HG03135 (cell line): ENCODE results near the gene DDX18.
"Not testable (repeated sequence)": the region's sequence is repeated elsewhere in the genome, so short reads cannot be mapped to it uniquely, and the experiment has no call there.

ENCODE experiments used
- ATAC-seq: cut with Tn5 transposase; IDR thresholded peaks from one replicate; pipeline ENCODE4 v1.9.1; 2021; ENCODE audit warnings: mild to moderate bottlenecking, moderate library complexity; ENCODE audit not compliant: unreplicated experiment

DDX18 gene

GRCh38 chr2:117814417-117815264, at the start of gene DDX18:
Gene DDX18, plus strand, starts transcription at chr2:117814691. Its CDS starts 87 bp downstream, at chr2:117814778.
- peak; percentile 96 for ATAC-seq

GRCh38 chr2:117770730-117771129, 43.8 kb upstream of the DDX18 start:
- no peak for ATAC-seq

- ATAC-seq: no peak
Measured at GRCh38 chr2:117771969-117772630, 42.4 kb upstream of the DDX18 start.

DNA sequence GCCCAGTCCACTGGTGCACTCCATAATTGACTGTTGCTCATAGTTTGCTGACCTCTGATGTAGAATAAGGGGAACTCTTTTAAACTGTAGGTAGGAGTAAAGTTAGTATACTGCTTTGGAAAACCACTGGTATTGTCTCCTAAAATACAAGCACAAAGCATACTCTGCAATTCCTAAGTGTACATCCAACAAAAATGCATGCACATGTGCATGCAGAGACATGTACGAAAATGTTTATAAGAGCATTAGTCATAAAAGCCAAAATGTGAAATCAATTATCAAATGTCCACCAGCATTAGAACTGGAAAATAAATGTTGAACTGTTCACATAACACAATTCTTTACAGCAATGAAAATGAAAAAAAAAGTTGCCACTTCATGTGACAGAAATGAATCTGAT, 39.8 kb upstream of the DDX18 start:
- ATAC-seq: no peak

- no peak for ATAC-seq
Measured at GRCh38 chr2:117775703-117776219, 38.7 kb upstream of the DDX18 start.

- no peak for ATAC-seq
Measured at GRCh38 chr2:117776888-117777287, 37.6 kb upstream of the DDX18 start.

- ATAC-seq: peak; percentile 60
Measured at GRCh38 chr2:117785740-117786139, 28.8 kb upstream of the DDX18 start.

DNA sequence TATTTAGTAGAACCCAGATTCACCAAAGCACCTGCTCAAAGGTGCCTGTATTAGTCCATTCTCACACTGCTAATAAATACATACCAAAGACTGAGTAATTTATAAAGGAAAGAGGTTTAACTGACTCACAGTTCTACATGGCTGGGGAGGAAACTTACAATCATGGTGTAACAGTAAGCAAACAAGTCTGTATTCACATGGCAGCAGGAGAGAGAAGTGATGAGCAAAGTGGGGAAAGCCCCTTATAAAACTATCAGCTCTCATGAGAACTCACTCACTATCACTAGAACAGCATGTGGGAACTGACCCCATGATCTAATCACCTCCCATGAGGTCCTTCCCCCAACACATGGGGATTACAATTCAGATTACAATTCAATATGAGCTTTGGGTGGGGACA, 28.0 kb upstream of the DDX18 start:
- no peak for ATAC-seq

DNA sequence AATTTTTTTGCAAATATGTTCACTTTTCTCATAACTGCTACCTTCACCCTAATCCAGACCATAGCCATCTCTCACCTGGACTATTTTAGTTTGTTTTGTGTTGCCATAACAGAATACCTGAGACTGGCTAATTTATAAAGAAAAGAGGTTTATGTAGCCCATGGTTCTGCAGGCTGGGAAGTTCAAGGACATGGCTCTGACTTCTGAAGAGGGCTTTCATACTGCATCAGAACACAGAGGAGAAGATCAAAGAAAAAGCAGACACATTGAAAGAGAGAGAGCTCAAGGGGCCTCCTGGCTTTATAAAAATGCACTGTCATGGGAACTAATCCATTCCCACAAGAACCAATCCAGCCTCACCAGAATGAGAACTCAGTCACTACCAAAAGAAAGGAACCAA, 25.0 kb upstream of the DDX18 start:
- ATAC-seq: no peak

- no peak for ATAC-seq
Measured at GRCh38 chr2:117794668-117795067, 19.8 kb upstream of the DDX18 start.

DNA sequence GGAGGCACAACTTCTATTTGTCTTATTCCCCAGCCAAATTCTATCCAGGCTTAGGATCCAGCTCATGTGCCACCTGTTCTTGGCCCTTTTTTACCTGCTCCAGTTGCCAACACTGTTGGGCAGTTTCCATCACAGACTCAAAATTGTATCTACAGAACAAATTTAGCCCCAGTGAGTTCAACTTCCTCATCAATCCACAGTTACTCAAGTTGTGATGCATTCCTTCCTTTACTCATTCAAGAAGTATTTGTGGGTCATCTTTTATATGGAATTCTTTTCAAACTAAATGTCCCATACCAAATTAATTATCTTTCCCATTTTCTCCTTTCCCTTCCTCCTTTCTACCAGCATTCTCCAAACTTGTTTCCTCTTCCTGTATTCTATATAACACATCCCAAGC, 12.7 kb upstream of the DDX18 start:
- no peak for ATAC-seq

- ATAC-seq: not testable (repeated sequence)
Measured at GRCh38 chr2:117803644-117804325, 10.7 kb upstream of the DDX18 start.

DNA sequence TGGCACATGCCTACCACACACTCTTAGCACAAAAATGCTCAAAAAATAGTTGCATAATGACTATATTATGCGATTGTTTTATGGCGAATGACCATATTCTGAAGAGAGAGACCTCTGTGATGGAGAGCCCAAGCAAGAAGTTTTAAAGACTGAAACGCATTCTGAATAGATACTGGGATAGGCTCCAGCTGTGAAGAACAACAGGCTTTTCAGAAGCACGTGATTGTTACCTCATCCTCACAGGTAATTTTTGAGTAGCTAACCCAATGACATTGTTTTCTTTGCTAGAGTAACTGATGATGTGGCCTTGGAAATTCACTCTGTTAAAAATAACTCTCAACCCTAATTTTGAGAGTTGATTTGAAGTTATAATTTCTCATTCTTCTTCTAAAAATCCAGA, 2.0 kb upstream of the DDX18 start:
- ATAC-seq: no peak

DNA sequence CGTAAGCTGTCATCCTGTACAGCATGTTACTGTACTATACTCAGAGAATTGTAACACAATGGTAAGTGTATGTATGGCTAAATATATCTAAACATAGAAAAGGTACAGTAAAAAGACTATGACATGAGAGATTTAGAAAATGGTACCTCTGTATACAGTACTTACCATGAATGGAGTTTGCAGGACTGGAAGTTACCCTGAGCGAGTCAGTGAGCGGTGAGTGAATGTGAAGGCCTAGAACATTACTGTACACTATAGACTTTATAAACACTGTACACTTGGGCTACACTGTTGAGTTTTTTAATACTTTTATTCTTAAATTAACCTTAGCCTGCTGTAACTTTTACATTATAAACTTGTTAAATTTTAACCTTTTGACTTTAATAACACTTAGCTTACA, 1.5 kb downstream of the DDX18 start:
- ATAC-seq: no peak

GRCh38 chr2:117818921-117819320, 4.4 kb downstream of the DDX18 start:
- no peak for ATAC-seq

GRCh38 chr2:117820444-117820843, 6.0 kb downstream of the DDX18 start:
- no peak for ATAC-seq

DNA sequence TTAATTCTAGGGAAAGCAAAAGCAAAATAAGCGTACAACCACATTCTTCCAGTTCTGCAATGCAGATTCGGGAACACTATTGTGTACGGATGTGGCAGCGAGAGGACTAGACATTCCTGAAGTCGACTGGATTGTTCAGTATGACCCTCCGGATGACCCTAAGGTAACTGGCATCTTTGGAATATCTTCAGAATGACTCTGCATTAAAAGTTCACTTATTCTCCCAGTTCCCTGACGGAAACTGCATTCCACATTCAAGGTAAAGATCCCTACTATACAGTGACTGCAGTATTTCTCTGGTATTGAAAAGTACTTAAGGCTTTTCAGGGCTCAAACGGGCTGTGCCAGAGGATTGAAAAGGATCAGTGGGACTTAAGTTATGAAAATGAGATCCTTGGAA, 10.9 kb downstream of the DDX18 start:
- ATAC-seq: no peak

- ATAC-seq: not testable (repeated sequence)
Measured at GRCh38 chr2:117827464-117827863, 13.0 kb downstream of the DDX18 start.

DNA sequence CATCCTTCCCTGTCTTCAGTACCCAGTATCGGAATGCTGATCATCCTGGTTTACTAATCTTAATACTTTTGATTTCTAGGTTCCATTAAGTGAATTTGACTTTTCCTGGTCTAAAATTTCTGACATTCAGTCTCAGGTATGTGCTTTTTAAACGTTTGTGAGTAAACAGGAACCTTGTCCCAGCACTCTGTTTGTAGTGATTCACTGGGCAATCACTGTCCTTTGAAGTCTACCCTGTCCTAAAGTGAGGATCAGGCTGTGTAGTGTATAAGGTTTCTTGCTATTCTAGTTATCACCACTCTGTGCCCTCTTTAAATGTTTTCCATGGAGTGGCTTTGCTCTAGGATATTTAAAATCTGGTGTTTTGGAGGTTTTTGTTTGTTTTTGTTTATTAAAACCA, 14.4 kb downstream of the DDX18 start:
- no peak for ATAC-seq

- no peak for ATAC-seq
Measured at GRCh38 chr2:117832332-117832731, 17.8 kb downstream of the DDX18 start.

DNA sequence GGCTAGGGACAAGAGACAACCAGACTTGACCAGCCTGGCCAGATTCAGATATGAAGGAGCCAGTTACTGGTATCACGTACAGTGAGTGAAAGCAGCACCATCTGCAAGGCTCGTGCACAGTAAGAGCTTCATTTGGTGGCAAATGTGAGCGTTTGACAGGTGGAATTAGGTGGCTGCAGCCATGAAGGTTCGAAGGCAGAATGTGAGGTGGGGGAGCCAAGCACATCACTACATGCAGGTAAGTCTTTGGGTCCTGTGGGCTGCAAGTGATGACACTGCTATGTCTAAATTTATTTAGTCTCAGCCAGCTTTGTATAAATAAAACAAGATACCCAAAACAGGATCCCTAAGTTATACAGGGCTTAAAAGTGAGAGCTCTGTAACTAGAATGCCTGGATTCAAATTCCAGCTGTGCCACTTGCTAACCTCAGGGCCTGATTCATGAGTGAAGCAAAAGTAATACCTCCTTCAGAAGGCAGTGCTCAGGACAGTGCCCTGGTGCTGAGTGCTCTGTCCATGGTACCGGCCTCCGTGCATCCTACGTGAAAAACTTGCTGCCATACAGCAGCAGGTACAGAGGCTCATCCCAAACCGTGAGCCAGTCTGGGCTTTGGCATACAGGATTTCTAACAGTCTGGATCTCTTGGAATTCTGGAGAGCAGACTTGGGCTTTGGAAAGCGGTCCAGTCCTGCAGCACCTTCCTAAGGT, 18.6 kb downstream of the DDX18 start:
- no peak for ATAC-seq
